ENCODE measurements around the gene IL13. TPM values are rescaled to one million over a fixed set of nuclear protein-coding genes. Genes with fewer than 3 reads are reported as not detected.

Gene IL13
- total and polyA plus RNA-seq, 2 donors (not counting 3 experiments of a cell fraction or from before 2014, with no cell fraction given) = 0.06 TPM; not detected in 1

GRCh38 chr5:132641241-132641723 is 16.7 kb upstream of the IL13 start:
- no peak overlapping the region for H3K9ac ChIP-seq (replicated peaks; ENCODE audit: extremely low read depth, insufficient read depth, low read length)
- POLR2A ChIA-PET = no interaction called here
- dilution Hi-C loops (cut with MboI; ENCODE audit: extremely low pct_ligation_motif_present, low sequenced_read_pairs) (no loop called here), intact Hi-C loops (cut with micrococcal nuclease) (no loop called here)
- no TSS peak for BruUV-seq (replicated peaks)
- no peaks in the 10 kb centered on the region for H3K27me3 ChIP-seq (ENCODE audit: control insufficient read depth in 2 of 2, insufficient read depth in 2 of 2, low read length in 2 of 2)
- no peak overlapping the region for H2AFZ ChIP-seq (ENCODE audit: low read depth, low read length)
- H3K4me2 ChIP-seq (ENCODE audit: insufficient read depth, low read length) = no peak overlapping the region
- no peak for TF ChIP-seq FOS (IDR thresholded peaks at IDR 0.05; ENCODE audit: borderline replicate concordance, insufficient read depth, low read length)
- TF ChIP-seq POLR2A (IDR thresholded peaks at IDR 0.05; ENCODE audit: low read depth, low read length) = no peak
- no peak for TF ChIP-seq GATA2 (IDR thresholded peaks at IDR 0.05; ENCODE audit: insufficient read depth, insufficient read length, low read depth, low read length)
- no peak for TF ChIP-seq POLR2AphosphoS5 (IDR thresholded peaks at IDR 0.05; ENCODE audit: insufficient read depth, low read depth, low read length)
- DNase-seq (ENCODE audit: low read depth, low spot score) = no peak
- H3K27ac ChIP-seq (ENCODE audit: insufficient read depth, low read depth, low read length) = no peak overlapping the region
- H3K9me3 ChIP-seq (replicated peaks; ENCODE audit: control insufficient read depth, insufficient read depth, low read length) = no peaks in the 10 kb centered on the region
- no peaks in the 10 kb centered on the region for H3K9me1 ChIP-seq (replicated peaks; ENCODE audit: control insufficient read depth, extremely low read depth, insufficient read depth, low read length)
- CTCF ChIA-PET = interaction anchor here (0.9 kb wide), 1 partner anchor 179 kb away, joined by 3 read pairs; no protein-coding TSS in a partner anchor
- H3K4me3 ChIP-seq (replicated peaks in 1 of 3; ENCODE audit: insufficient read depth in 1 of 3, low read depth in 1 of 3, low read length in 3 of 3) = no peak overlapping the region
- no peak for FAIRE-seq
- peaks cover 4 to 12% of the 10 kb centered on the region in 2 experiments for H3K36me3 ChIP-seq (ENCODE audit: control insufficient read depth in 2 of 2, extremely low read depth in 1 of 2, insufficient read depth in 2 of 2, low read length in 2 of 2)
- no peaks in the 10 kb centered on the region for H3K79me2 ChIP-seq (ENCODE audit: control insufficient read depth, insufficient read depth, low read length)
- no peaks in the 10 kb centered on the region for H4K20me1 ChIP-seq (replicated peaks; ENCODE audit: control insufficient read depth, extremely low read depth, insufficient read depth, low read length)
- H3K4me1 ChIP-seq (ENCODE audit: control insufficient read depth, extremely low read depth, insufficient read depth, low read length) = no peaks in the 10 kb centered on the region

GRCh38 chr5:132641841-132642240 is 16.1 kb upstream of the IL13 start:
- TF ChIP-seq MYC (IDR thresholded peaks at IDR 0.05; ENCODE audit: low read depth, low read length) (no peak), GATA2 (IDR thresholded peaks at IDR 0.05; ENCODE audit: insufficient read depth, insufficient read length, low read depth, low read length) (no peak), JUN (IDR thresholded peaks at IDR 0.05; ENCODE audit: borderline replicate concordance, insufficient read depth, insufficient read length, low read depth) (no peak), POLR2AphosphoS5 (IDR thresholded peaks at IDR 0.05; ENCODE audit: insufficient read depth, low read depth, low read length) (no peak), CTCF (IDR thresholded peaks at IDR 0.05; ENCODE audit: extremely low read depth in 1 of 2, insufficient read depth in 1 of 2, low read depth in 1 of 2, low read length in 2 of 2) (no peak), POLR2A (IDR thresholded peaks at IDR 0.05; ENCODE audit: low read depth, low read length) (no peak), MAX (IDR thresholded peaks at IDR 0.05; ENCODE audit: insufficient read depth, insufficient read length) (no peak), FOS (IDR thresholded peaks at IDR 0.05; ENCODE audit: borderline replicate concordance, insufficient read depth, low read length) (no peak), EZH2 (IDR thresholded peaks at IDR 0.05; ENCODE audit: borderline replicate concordance, low read depth, low read length, severe bottlenecking) (no peak)
- FAIRE-seq = no peak

More at GRCh38 chr5:132641841-132642240, 16.1 kb upstream of the IL13 start:
- Histone ChIP-seq H3K27me3 (ENCODE audit: control insufficient read depth in 2 of 2, insufficient read depth in 2 of 2, low read length in 2 of 2) (no peaks in the 10 kb centered on the region), H2AFZ (ENCODE audit: low read depth, low read length) (no peak overlapping the region), H3K9me3 (replicated peaks; ENCODE audit: control insufficient read depth, insufficient read depth, low read length) (no peaks in the 10 kb centered on the region), H3K4me3 (replicated peaks in 1 of 3; ENCODE audit: insufficient read depth in 1 of 3, low read depth in 1 of 3, low read length in 3 of 3) (no peak overlapping the region), H3K4me2 (ENCODE audit: insufficient read depth, low read length) (no peak overlapping the region), H3K9ac (replicated peaks; ENCODE audit: extremely low read depth, insufficient read depth, low read length) (no peak overlapping the region), H3K9me1 (replicated peaks; ENCODE audit: control insufficient read depth, extremely low read depth, insufficient read depth, low read length) (no peaks in the 10 kb centered on the region), H4K20me1 (replicated peaks; ENCODE audit: control insufficient read depth, extremely low read depth, insufficient read depth, low read length) (no peaks in the 10 kb centered on the region), H3K79me2 (ENCODE audit: control insufficient read depth, insufficient read depth, low read length) (no peaks in the 10 kb centered on the region), H3K36me3 (ENCODE audit: control insufficient read depth in 2 of 2, extremely low read depth in 1 of 2, insufficient read depth in 2 of 2, low read length in 2 of 2) (peaks cover 4 to 12% of the 10 kb centered on the region in 2 experiments), H3K4me1 (ENCODE audit: control insufficient read depth, extremely low read depth, insufficient read depth, low read length) (no peaks in the 10 kb centered on the region), H3K27ac (ENCODE audit: insufficient read depth, low read depth, low read length) (no peak overlapping the region)
- intact Hi-C loops (cut with micrococcal nuclease) (no loop called here), dilution Hi-C loops (cut with MboI; ENCODE audit: extremely low pct_ligation_motif_present, low sequenced_read_pairs) (no loop called here)
- no peak for DNase-seq (ENCODE audit: low read depth, low spot score)
- BruUV-seq (replicated peaks) = no TSS peak
- ChIA-PET CTCF (interaction anchor here (0.9 kb wide), 1 partner anchor 178 kb away, joined by 3 read pairs; no protein-coding TSS in a partner anchor), POLR2A (no interaction called here)
